Inflammatory macrophage (primary cell): ENCODE measurements around the gene MCUB.
"Not testable (repeated sequence)": the region's sequence is repeated elsewhere in the genome, so short reads cannot be mapped to it uniquely, and the experiment has no call there.

Source experiments
- DNase-seq, 2 donors: peaks; one replicate each; pipeline ENCODE4 v3.0.0-alpha.2; 2020 to 2022

The MCUB gene

DNA sequence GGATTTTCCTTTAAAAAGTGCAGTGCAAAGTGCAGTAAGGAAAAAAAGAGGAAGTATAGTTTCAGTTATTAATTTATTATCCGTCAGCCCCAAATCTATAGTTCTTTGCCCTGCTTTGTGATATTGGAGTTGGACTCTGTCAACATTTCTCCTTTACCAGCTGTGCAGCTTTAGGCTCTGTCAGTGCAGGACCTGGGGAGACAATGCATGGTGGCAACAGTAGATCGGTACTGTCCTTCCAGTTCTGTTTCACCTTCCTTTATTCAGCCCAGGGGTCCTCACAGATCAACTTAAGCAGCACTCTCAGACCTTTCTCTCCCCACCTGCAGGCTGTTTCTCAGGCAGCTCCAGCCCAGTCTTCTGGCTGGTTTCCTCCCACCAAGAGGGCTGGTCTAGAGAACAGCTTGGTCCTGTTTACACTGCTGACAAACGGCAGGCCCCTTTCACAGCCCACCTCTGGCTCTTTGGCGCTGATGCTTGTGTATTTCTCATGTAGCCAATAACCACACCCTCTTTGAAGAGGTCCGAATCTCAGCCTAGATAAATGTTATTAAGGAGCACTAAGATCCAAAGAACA lies 71.6 kb downstream of the MCUB start:
- DNase-seq = no peak

DNA sequence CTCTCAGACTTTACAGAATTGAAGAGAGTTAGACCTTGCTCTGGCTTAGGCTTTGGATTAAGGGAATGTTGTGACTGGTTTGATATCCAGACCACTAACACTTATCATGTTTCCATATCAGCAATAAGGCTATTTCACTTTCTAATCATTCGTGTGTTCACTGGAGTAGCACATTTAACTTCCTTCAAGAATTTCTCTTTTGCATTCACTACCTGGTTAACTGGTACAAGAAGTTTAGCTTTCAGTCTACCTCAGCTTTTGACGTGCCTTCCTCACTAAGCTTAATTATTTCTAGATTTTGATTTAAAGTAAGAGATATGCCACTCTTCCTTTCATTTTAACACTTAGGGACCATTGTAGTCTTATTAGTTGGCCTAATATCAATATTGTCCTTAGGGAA lies 80.6 kb downstream of the MCUB start:
- no peak for DNase-seq

DNA sequence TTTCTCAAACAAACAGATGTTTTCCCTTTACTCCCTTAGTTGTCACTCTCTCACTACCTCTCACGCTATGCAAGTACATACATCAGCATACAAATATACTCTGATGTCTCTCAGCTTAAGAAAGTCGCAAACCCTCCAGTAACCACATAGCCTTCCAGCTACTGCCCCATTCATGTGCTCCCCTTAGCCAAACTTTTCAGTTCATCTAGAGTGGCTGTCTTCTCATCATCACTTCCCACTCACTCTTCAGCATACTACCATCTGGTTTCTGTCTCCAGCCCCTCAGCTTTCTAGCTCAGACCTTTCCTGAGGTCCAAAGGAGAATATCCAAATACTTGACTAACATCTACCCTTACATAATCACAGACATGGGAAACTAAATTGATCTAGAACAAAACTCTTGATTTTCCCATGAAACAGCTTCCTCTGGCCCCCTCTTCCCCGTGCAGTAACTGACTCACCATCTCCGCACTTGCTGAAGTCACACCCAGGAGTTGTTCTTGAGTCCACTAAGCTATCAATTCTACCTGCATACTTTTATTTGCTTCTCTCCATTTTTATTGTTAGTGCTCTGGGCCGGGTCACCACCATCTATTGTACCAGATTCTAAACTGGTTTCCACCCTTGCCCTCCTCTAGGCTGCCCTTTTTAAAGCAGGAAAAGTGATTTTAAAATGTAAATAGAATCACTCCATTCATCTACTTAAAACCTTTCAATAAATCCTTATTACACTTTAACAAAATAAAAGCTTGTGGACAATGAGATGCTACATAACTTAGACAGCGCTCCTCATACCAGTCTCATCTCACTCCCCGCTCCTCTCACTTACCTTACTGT lies 86.0 kb downstream of the MCUB start:
- DNase-seq = no peak

DNA sequence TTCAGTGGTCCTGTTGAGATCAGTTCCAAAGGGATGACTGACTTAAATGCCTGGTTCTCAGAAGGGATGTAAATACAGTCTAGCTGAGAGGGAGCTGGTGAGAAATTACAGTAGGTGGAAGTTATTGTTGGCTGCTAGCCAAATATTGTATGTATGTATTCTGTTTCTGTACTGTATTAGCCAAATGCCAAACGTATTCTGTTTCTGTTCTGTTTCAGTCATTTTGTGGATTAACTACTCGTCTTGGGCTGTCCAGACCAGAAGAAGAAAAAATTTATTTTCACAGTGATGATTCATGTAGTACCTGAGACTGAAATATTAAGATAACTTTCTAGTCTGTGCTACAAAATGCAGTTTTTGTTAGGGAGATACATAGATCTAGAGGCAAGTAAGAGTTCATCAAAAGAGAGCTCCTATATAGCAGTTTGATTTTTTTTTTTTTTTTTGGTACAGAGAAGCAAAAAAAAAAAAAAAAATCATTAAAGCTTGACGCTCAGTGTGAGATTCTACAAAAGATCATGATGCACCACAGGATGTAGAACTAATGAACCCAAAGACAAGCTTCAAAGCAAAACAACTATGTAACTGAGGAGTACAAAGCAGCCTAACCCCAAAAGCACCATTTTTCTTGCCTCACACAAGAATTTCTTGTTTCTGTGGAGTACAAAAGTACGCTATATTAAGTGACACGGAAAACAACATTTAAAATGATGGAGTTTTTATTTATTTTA lies 88.4 kb downstream of the MCUB start:
- DNase-seq = no peak

DNA sequence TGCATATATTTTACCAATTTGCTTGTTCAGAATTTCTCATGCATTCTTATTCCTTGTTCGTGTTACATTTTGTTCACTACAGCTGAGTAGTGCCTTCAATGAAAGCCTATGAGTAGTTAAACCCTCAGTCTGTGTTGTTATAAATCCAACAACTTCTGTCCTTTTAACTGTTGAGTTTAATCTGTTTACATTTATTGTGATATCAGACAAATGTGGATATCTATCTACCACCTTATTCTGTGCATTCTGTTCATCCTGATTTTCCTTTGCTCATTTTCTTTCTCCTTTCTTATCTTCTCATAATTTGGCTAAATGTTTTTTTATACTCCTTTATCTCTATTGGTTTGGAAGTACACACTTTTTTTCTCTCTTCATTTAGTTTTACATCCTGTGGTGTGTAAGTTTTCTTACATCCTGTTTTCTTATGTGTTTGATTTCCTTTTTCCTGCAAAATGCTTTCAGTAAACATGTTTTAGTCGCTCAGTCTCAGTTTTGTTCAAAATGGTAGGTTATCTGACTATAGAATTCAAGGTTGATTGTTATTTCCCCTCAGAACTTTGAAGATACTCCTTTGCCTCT lies 89.0 kb downstream of the MCUB start:
- no peak for DNase-seq

DNA sequence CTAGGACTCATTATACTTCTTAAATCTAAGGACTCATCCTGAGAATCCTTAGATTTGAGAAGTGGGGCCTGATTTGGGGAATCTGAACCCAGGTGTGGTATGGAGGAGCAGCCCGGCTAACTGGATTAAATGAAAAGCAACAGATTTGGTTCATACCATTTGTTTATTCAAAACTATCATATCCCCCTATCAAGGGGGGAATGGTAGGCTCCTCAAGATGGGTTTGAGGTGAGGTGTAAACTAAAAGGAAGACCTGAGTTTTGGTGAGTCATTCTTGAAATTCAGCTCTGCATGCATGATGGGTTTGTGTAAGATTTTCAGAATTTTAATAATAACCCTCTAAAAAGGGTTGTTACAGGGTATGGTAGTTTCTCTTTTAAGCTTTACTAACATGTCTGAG lies 89.8 kb downstream of the MCUB start:
- DNase-seq = no peak

DNA sequence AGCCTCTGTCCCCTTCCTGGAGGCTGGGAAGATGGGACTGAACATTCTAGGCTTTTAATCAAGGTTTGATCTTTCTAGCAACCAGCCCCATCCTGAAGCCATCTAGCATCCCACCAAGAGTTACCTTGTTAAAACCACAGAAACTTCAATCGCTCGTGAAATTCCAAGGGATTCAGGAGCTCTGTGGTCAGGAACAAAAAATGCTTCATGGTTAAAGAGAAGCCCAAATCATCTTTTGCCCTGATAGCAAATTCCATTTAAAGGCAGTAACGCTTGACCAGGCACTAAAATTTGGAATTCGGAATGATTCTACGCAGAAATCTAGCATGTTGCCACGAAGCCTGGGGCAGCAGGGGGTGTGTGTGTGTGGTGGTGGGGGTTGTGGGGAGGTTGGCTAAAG lies 95.3 kb downstream of the MCUB start:
- no peak for DNase-seq

DNA sequence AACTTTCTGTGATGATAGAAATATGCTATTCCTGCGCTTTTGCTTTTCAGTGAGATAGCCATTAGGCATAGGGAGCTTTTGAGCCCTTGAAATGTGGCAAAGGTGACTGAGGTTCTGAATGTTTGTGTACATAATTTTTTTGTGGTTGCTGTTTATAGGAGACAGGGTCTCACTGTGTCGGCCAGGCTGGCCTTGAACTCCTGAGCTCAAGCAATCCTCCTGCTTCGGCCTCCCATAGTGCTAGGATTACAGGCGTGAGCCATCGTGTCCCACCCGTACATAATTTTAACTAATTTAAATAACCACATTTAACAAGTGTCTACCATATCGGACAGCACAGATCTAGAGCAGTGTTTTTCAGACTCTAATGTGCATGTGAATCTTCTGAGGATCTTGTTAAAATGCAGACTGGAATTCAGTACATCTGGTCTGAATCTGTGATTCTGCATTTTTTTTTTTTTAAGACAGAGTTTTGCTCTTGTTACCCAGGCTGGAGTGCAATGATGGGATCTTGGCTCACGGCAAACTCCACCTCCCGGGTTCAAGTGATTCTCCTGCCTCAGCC lies 97.9 kb downstream of the MCUB start:
- DNase-seq = no peak

DNA sequence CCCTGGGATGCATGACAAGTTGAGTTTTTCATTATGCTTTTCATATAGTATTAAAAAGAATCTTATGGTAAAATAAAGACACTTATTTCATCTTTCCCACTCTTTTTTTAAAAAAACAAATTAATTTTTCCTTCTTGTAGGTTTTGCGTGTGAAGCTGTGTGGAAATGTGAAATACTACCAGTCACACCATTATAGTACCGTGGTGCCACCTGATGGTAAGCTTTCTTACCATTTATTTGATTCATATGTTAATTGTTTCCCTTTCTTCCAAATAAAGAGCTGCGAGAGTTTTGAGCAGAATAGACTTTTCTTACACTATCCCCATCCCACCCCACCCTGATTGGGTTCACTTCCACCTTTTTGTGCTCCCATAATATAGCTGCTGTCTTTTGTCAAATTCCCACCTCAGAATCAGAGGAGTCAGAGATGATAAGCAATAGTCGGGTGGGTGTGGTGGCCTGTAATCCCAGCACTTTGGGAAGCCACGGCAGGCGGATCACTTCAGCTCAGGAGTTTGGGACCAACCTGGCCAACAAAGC lies 98.9 kb downstream of the MCUB start:
- no peak for DNase-seq

DNA sequence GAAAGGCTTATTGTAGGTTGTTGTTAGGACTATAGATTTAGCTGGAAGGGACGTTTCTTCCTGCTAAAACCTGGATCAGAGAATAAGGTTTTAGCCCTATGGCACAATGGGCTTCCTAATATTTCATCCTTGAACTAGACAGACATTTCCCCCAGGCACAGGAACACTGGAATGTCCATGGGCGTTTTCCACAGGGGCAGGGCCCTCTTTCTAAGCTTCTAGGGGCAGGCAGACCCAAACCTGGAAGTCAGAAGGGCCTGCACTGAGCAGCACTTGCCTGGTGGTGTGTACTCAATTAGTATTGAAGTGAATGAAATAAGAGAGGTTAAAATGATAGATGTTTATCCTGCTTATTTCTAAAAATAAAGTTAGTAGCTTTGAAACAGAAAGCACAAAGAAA lies 102.1 kb downstream of the MCUB start:
- no peak for DNase-seq

DNA sequence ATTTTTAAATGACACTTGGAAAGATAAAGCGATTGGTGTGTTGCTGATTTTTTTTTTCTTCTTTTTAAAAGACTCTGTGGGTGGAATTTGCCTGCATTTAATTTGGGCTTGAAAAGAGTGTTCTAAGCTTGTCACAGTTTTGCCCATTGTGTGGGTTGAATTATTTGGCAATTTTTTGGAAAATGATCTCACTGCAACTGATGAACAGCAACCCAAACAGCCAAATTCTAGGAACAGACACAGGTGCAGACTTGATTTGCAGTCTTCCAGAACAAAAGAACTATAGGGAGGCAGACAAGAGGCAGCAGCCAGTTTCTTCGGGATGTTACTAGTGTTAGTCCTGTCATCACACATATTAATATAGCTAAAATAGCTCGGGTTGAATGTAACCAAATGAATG lies 102.7 kb downstream of the MCUB start:
- DNase-seq = no peak

DNA sequence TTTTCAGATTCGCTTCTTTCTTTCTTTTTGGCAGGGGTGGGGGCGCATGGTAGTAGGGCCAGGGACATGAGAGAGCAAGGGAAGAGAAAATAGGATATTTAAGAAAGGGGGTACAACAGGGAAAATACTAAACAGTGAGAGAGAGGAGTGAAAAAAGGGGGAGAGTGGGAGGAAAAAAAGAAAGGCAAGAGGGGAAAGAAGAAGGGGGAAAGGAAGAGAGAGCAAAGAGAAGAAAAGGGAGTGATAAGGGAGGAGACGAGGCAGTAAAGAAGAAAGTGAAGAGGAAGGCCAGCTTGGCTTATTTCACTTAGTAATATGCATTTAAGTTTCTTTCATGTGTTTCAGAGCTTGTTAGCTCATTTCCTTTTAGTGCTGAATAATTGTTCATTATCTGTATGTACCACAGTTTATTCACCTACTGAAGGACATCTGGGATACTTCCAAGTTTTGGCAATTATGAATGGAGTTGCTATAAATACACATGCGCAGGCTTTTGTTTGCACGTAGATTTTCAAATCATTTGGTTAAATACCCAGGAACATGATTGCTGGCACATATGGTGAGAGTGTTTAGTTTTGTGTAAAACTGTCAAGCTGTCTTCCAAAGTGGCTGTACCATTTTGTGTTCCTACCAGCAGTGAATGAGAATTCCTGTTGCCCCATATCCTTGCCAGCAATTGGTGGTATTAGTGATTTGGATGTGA lies 105.9 kb downstream of the MCUB start:
- DNase-seq = no peak

DNA sequence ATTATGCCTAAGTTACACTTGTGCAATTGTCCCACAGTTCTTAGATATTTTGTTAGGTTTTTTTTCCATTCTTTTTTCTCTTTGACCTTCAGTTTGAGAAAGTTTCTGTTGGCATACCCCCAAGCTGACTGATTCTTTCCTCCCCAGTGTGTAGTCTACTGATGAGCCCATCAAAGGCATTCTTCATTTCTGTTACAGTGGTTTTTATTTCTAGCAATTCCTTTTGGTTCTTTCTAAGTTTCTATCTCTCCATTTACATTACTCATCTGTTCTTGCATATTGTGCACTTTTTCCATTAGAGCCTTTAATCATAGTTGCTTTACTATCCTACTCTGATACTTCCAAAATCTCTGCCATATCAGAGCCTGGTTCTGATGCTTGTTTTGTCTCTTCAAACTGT lies 111.3 kb downstream of the MCUB start:
- DNase-seq = no peak

DNA sequence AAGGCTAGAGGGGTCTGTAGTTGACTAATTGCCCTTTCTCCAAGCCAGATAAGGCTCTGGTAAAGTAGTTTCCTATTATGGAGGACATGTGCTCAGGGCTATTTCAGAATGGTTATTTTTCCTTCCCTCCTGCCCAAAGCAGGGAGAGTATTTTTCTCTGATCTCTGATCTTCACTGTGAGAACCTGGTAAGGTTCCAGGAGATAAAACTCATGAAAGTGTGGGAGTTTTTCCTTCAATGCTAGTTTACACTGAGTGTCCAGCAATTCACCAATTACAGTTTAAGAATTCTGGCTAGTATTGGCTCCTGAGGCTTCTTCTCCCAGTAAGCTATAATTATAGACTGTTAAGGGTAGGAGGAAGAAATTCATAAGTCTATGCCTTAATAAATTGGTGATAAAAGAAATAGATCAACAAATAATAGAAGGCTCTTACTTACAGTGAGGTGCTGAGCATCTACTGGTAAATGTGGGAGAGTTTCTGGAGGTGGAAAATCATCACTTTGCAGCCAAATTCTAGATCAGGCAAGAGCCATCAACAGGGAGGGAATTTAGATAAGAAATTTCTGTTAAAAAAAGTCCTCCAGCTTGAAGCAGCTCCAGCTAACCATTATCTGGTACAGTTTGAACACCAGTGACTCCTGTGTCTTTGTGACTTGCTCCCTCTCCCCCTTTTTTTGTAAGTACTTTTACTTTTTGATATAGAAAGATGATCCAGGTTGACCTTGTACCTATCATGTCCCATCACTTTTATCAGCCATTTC lies 112.3 kb downstream of the MCUB start:
- DNase-seq = no peak

DNA sequence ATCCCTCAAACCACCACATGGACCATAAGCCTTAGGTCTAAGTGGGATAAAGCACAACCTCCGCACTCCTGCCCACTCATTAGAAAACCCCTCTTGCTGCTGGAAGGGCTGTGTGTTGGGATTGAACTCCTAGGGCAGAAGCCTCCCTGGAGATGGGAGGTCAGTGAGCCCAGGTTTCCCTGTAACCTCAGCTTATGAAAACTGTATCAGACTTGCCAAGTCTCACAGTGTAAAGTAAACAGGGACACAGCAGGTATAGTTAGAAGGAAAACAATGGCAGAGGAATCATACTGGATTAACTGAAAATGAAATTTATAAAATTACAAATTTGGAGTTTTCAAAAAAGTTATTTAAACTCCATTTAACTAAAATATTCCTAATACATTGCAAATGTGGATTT lies 113.3 kb downstream of the MCUB start:
- no peak for DNase-seq

DNA sequence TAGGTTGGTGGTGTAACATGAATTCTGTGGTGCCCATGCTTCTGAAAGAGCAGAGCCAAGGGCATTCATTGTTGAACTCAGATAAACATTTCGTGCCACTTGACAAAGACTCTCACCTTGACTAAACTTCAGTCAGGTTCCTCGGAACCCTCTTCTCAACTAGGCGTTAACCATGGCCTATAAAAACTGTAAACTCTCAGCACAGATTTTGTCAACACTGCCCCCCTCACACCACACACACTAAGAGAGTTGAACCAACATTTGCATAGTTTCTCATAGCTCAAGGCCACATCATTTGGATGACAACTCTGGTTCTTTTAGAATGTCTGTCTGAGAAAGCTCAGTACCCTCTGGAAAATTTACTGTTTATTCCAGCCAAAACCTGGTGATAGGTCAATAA lies 115.1 kb downstream of the MCUB start:
- no peak for DNase-seq

DNA sequence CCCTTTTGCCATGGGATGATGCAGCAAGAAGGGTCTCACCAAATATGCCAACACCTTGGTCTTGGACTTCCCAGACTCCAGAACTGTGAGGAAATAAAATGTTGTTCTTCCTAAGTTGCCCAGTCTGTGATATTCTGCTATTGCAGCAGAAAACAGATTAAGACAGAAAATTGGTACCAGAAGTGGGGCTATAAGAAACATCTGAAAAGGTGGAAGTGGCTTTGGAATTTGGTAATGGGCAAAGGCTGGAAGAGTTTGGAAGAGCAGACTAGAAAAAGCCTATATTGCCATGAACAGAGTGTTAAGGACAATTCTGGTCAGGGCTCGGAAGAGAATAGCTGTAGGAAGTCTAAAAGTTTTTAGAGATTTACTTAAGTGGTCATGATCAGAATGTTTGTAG lies 115.8 kb downstream of the MCUB start:
- no peak for DNase-seq

DNA sequence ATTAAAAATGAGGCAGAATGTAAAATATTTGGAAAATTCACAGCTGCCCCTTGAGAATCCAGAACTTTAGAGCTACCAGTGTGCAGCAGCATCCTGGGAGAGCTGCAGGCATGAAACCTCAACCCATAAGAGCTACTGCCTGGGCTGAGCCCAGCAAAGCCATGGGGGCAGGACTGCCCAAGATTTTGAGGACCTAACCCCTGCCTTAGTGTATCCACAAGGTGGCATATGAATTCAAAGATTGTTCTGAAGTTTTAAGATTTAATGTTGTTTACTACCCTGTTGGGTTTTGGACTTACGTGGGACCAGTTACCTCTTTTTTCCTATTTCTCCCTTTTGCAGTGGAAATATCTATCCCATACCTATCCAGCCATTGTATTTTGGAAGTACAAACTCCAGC lies 116.8 kb downstream of the MCUB start:
- no peak for DNase-seq

DNA sequence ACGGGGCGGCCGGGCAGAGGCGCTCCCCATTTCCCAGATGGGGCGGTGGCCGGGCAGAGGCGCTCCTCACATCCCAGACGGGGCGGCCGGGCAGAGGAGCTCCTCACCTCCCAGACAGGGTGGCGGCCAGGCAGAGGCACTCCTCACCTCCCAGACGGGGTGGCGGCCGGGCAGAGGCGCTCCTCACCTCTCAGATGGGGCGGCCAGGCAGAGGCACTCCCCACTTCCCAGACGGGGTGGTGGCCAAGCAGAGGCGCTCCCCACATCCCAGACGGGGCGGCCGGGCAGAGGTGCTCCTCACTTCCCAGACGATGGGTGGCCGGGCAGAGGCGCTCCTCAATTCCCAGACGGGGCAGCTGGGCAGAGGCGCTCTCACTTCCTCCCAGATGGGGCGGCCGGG lies 118.4 kb downstream of the MCUB start:
- DNase-seq = not testable (repeated sequence)

DNA sequence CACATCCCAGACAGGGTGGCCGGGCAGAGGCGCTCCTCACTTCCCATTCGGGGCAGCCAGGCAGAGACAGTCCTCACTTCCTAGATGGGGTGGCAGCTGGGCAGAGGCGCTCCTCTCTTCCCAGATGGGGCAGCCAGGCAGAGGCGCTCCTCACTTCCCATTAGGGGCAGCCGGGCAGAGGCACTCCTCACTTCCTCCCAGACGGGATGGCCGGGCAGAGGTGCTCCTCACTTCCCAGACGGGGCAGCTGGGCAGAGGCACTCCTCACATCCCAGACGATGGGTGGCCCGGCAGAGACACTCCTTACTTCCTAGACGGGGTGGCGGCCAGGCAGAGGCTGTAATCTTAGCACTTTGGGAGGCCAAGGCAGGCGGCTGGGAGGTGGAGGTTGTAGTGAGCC lies 118.9 kb downstream of the MCUB start:
- not testable (repeated sequence) for DNase-seq

DNA sequence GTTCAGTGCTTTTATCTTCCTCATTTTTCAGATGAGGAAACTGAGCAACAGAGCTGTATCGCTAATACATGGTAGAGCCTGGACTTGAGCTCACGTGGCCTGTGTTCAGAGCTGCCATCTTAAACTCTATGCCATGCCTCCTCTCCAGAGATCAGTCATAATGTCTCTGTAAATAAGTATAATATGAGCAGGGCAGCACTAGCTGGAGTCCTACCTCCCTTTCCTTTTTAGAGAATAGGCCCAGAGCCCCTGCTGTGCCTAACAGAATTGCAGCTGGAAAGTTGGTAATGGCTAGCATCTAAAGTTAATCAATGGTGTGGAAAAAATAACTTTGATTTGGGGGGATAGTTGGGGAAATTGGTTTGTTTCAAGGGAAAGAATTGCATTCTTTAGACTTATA lies 122.8 kb downstream of the MCUB start:
- DNase-seq = no peak
